ENCODE measurements around the gene POLD1.
"Not testable (repeated sequence)": the region's sequence is repeated elsewhere in the genome, so short reads cannot be mapped to it uniquely, and the experiment has no call there.

DNA sequence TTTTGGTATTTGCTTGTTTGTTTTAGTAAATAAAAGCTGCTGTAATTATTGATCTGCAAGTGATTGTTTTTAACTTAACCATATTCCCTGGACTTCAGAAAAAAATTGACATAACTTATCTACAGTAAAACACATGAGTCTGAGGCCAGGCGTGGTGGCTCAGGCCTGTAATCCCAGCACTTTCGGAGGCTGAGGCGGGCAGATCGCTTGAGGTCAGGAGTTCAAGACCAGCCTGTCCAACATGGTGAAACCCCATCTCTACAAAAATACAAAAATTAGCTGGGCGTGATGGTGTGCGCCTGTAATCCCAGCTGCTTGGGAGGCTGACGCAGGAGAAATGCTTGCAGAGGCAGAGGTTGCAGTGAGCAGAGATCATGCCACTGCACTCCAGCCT, 30.7 kb upstream of the POLD1 start:
- TF ChIP-seq, protein P1, sequence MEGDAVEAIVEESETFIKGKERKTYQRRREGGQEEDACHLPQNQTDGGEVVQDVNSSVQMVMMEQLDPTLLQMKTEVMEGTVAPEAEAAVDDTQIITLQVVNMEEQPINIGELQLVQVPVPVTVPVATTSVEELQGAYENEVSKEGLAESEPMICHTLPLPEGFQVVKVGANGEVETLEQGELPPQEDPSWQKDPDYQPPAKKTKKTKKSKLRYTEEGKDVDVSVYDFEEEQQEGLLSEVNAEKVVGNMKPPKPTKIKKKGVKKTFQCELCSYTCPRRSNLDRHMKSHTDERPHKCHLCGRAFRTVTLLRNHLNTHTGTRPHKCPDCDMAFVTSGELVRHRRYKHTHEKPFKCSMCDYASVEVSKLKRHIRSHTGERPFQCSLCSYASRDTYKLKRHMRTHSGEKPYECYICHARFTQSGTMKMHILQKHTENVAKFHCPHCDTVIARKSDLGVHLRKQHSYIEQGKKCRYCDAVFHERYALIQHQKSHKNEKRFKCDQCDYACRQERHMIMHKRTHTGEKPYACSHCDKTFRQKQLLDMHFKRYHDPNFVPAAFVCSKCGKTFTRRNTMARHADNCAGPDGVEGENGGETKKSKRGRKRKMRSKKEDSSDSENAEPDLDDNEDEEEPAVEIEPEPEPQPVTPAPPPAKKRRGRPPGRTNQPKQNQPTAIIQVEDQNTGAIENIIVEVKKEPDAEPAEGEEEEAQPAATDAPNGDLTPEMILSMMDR (IDR thresholded peaks at IDR 0.05), result not testable (repeated sequence)
- TF ChIP-seq POLR2A (IDR thresholded peaks at IDR 0.05), result not testable (repeated sequence)

All from tibial nerve (tissue), 3 donors.